Mesenteric fat pad (tissue), 1 donor: ENCODE results near the gene ATE1. TPM values are rescaled to one million over a fixed set of nuclear protein-coding genes. Genes with fewer than 3 reads are reported as not detected.
"Not testable (repeated sequence)": the region's sequence is repeated elsewhere in the genome, so short reads cannot be mapped to it uniquely, and the experiment has no call there.

Source experiments
- DNase-seq: peaks from one replicate; pipeline ENCODE4 v3.0.0-alpha.2; 2020; ENCODE audit warnings: low spot score
- total RNA-seq: library from RNA; stranded (reverse); fragmentation: NEBNext Ultra II Directional; extraction: Animal tissue kit (Norgen Biotek cat#: 25700); gene quantifications from one replicate; pipeline ENCODE4 v1.2.1, GENCODE V29; 2021
- donor health status: DM: yes; HTN: yes; CAD: no.

Gene ATE1
- total RNA-seq, 1 donor from 2014 or later = 28.6 TPM

DNA sequence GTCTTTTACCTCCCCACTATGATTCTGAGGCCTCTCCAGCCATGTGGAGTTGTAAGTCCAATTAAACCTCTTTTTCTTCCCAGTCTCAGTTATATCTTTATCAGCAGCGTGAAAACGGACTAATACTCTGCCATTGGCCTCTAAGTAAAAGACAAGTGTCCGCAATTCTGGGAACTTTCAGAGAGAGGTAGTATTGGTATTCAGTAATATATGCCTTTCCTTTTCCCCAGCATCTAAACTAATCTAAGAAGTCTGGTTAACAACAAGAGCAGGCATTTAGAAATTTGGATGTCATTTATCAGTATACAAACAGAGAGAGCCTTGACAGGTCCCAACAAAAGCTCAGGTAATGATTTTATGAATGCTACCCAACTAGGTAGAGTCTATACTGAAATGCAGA is 95.2 kb downstream of the ATE1 start:
- DNase-seq = no peak

DNA sequence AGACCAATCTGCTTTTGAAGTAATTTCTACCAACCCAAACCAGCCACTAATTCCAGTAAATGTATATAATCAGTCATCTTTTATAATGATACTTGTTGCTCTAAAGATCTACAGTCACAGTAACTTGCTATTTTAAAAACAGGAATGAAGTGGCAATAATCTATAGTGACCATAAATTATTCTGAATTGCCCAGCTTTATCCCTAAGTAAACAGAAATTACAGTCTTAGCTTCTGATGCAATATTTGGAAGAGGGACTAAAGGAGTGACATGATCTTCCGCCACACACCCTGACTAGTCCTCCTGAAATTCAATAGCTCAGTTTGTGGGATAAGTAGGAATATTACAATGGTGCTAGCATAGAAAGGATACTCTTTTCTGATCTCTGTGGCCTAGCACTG is 96.1 kb downstream of the ATE1 start:
- DNase-seq = no peak

DNA sequence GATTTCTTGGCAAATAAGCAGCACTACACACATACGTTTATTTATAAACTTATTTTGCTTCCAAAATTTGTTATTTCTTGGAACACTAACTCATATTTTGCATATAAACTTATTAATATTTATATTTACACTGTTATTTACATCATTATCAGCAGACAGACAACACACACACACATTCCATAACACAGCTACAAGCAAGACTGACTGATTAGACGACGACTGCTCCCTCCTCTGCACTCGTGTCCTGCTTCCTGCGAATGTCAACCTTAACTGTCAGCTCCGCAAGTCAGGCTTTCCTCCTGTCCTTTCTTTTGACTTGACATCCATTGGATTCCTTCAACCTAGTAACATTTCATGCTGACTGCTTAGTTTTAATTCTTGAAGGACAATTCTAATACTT is 96.6 kb downstream of the ATE1 start:
- DNase-seq = no peak

DNA sequence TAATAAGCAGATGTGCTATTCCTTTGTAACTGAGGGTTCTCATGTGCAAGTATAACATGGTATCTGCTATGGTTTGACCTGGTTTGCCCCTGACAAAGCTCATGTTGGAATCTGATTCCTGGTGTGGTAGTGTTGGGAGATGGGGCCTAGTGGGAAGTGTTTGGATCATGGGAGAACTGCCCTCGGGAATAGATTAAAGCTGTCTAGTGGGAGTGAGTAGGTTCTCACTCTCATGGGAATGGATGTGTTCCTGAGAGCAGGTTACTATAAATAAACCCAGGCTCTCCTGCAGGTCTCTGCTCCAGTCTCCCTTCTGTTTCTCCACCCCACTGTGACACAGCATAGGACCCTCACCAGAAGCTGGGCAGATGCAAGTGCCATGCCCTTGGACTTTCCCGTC is 97.7 kb downstream of the ATE1 start:
- no peak for DNase-seq

DNA sequence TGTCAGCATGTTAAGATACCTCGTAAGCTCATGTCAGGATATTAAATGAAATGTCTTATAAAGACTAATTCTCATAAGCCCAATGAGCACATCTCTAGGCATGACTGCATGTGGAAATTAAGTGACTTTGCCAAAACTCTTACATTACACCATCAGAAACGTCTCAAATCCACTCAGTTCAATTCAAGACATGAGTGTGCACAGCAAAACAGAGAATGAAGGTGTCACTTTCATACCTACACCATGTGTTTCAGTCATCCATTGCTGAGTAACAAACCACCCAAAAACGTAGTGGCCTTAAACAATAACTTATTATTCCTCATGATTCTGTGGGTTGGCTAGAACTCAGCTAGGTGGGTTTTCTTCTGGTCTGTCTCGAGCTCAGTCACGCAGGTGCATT is 99.8 kb downstream of the ATE1 start:
- no peak for DNase-seq

DNA sequence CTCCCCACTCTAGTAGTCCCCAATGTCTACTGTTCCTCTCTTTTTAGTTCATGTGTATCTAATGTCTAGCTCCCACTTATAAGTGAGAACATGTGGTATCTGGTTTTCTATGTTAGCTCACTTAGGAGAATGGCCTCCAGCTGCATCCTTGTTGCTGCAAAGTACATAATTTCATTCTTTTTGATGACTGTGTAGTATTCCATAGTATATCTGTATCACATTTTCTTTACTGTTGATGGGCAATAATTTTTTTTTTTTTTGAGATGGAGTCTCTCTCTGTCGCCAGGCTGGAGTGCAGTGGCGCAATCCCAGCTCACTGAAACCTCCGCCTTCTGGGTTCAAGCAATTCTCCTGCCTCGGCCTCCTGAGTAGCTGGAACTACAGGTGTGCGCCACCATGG is 101.1 kb downstream of the ATE1 start:
- DNase-seq = not testable (repeated sequence)

DNA sequence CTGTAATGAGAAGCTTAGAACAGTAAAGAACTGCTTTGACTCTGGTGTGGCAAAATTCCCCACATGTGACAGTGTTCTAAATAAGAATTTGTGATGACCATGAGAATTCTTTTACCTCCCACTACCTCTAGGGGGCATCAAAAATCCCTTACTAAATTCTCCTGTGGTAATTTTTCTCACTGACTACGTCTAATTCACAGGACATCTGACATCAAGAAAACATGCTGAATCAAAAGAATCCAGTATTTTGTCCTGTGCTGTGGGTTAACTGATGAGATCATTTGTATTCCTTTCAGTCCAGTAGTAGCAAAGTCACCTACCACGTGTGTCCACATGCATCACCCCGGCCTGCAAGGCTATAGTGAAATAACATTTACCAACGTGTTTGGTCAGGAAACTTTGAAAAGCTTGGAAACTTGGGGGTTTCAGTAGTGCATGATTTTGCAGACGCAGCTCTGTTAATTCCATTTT is 103.8 kb downstream of the ATE1 start:
- no peak for DNase-seq

DNA sequence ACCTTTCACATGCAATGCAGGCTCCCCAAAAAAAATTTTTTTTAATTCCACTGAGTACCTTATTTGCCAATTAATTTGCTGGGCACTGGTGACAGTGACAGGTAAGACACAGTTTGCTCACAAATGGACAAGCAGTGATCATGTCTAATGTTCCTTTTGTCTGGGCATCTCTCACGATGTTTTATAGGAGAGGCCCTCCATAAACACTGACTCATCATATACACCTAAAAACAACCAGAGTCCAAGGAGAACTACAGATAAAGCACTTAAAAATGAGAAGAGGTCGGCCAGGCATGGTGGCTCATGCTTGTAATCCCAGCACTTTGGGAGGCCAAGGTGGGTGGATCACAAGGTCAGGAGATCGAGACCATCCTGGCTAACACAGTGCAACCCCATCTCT is 105.1 kb downstream of the ATE1 start:
- no peak for DNase-seq

DNA sequence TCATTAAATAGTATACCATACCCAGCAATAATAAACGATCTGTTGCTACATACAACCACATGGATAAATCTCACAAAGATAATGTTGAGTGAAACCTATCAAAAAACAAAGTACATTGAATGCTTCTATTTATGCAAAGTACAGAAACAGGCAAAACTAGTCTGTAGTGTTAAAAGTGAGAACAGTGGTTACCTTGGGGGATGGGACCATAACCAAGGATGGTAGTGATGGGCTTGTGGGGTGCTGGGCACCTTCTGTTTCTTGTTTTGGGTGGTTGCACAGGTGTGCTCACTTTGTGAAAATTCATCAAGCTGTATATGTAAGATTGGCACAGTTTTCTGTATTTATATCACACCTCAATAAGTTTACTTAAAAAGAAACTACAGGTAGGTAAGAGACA is 105.7 kb downstream of the ATE1 start:
- DNase-seq = no peak

DNA sequence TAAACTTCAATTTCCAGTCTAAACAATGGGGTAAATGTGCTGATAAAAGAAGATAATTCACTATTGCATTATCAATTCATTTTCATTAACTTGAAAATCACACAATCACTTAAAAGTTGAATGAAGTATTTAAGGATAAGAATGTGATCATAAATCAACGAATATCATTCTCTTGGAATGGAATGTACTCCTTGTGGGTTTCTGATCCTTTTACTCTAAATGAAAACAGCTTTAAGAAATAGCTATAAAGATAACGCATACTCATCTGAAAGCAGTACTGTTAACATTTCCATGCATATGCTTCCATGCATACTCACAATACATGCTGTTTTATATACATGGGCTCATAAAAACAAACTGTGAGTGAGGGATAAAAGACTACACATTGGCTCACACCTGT is 108.8 kb downstream of the ATE1 start:
- no peak for DNase-seq

DNA sequence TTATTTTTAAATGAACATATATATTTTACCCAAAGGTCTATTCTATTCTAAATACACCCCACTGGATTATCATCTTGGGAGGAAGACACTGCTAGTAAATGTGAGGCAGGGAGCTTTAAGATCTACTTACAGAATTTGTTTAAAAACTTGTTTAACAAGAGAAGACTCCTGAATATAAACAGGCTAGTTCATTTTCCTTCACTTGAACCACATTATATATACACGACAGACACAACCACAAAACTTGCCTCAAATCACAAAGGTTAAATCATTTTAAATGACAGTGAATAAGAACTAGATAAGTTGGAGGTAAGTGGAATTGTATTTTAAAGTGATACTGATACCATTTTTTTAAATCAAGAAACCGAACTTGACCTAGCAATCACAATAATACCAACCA is 109.2 kb downstream of the ATE1 start:
- no peak for DNase-seq

DNA sequence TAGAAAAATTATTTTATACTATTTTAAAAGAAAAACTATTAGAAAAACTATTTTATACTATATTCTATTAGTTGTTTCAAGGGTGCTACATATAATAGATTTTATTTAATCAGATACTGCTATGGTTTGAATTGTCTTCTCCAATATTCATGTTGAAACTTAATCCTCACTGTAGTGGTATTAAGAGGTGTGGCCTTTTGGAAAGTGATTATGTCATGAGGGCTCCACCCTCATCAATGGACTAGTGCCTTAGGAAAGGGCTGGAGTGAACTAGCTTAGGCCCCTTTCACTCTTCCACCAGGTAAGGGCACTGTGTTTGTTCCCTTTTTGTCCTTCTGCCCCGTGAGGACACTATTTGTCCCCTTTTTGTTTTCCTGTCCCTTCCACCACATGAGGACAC is 111.6 kb downstream of the ATE1 start:
- no peak for DNase-seq

DNA sequence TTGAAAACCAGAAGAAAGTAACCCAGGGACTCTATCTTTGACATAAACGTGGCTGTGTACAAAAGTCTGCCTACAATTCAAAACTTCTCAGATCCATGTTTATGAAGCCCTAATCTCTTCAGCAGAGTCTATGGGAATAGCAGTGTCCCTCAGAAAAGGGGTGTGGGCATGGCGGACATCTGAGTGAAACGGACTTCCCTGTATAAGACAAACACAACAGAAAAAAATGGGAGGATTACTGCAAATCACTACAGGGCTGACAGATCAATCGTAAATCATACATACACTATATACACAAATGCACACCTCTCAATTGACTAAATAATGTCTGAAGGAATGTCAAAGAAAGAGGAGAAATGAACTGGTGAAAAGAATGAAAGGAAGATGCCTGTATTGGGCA is 114.0 kb downstream of the ATE1 start:
- no peak for DNase-seq

DNA sequence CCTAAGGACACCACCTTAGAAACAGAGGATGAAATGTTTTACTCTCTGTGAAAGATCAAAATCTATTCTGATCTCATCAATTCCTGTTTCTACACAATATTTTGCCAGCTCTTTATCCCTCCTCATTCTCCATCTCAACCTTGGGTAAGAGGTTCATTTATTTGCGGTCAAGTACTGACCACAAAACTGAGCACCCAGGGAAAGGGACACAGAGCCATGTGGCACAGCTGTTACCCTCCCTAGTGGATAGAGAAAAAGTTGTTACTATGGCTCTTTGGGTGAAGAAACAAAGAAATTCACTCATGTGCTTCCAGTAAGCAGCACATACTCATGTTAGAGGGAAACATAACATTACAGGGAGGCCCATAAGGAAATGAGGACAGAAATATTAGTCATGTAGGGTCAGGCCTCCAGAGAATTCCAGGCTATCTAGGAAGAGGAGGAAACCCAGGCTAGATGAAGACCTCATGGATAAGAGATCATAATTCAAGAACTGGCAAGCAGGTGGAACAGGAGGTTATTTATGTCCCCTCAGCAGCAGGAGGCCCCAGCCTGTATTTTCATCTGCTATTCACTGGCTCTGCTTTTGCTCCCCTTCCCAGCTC is 114.5 kb downstream of the ATE1 start:
- DNase-seq = no peak

DNA sequence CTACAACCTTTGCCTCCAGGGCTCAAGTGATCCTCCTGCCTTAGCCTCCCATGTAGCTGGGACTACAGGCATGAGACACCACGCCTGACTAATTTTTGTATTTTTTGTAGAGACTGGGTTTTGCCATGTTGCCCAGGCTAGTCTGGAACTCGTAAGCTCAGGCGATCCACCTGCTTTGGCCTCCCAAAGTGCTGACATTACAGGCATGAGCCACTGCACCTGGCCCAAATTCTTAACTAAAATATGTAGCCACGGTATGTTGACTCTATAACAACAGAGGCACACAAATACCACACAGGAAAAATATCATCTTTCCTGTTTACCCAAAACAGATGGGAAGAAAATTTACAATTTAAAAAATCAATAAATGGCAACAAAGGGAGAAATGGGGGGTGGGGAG is 115.8 kb downstream of the ATE1 start:
- no peak for DNase-seq

DNA sequence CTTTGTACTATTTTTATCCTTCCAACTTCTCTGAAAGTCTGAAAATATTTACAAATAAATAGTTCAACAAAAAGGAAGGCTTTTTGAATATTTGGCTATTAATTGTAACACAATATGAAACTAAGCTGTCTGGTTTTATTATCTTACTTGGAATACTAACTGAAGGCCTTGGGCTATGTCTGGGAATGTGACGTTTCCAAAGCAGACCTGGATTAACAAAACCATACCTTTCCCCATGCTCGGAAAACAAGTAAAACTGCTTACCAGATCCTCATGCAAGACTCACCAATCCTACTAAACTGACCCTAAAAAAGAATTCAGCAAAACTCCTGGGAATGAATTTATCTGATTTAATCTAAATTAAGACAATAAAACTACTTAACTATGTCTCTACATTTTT is 116.4 kb downstream of the ATE1 start:
- no peak for DNase-seq

DNA sequence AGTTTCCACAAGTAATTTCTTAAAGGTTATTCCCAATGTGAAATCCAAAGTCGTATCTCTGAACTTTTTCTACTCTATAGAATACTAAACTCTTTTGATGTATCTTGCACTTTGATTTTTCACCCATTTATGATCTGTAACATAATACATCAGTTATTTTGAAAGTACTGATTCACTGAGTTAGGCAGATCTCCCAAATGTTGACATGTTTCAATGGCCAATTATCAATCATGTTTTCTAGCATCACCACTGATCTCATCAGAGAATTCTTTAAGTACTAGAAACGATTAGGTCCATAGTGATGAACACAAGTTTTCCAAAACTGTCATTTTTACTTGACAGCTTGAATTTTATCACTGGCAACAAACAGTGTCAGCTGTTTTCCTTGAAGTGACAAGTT is 119.0 kb downstream of the ATE1 start:
- no peak for DNase-seq

DNA sequence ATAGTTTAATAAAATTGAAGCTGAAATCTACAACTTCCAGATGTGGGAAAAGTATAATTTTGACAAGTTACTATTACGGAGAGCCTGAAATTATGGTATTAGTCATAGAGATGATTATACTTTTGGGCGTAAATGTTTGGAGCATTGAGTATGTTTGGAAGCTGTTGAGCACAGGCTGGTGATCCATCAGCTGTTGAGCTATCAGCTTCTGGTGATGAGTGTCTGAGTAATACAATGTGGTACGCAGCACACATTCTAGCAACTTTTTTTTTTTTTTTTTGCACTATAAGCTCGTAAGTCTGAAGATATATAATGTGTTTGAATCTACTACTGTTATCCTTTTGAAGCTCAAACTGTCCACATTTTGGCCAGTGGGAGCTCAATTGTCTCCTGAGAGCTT is 123.4 kb downstream of the ATE1 start:
- no peak for DNase-seq

DNA sequence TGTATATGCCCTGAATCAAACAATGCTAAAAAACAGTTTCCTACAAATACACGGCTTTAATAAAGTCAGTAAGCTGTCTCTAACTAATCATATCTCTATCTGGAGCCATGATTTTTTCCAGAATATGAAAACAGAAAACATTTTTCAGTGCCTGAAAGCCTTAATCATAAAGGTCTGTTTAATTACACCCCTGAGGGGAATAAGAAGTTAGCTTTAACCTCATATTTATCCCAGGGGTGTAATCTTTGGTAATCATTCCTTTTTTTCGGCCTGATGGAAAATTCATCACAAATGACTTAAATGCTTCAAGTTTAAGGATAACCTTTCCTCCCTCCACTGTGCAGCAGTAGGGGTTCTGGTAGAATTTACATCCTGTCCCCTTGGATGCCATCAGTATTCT is 124.2 kb downstream of the ATE1 start:
- no peak for DNase-seq

DNA sequence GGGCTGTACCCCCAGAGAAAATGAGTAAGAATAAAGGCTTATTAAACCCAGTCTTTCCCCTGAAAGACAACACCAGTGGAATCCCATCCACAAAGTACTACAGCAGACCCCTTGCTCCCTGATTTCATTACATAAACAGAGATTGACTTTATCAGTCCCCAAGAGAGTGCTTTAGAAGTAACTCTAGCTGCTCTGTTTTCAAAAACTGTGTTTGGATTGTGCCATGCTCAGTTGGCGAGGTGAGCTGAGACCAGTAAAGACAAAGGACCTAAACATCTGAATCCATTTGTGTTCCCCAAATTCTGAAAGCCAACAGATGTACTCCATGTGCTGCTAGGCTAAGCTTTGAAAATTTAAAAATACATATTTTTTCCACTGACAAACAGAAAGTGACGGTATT is 127.0 kb downstream of the ATE1 start:
- no peak for DNase-seq

DNA sequence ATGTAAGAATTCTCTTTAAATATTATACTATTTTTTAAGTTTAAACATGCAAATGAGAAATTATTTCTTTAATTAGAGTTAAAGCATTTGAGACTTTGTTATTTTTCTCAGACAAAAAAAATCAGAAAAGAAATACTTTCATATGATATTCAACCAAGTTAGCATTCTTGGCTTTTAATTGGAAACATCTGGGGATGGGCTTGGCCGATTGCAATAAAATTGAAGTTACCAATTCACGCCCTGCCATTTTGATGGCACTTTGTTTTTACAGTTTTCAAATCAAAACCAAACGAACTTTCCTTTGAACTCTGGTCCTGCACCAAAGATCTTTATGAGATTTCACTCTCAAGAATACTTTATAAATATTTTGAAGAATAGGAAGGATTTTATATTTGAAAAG is 127.7 kb downstream of the ATE1 start:
- no peak for DNase-seq

DNA sequence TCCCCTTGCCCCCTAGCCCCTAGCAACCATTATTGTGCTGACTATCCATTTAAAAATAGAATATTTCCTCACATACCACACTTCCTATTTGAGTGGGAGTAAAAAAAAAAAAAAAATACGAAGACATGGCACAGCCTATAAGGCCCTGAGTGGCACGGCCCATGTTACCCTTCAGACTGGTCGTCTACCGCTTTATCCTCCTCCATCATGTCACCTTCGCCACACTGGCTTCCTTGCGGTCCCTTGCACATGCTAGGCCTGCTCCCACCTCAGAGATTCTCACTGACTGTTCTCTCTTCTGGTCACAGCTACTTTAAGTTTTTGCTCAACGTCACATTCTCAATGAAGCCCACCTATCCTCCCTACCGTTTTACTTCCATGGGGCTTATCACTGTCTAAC is 130.3 kb downstream of the ATE1 start:
- DNase-seq = no peak

DNA sequence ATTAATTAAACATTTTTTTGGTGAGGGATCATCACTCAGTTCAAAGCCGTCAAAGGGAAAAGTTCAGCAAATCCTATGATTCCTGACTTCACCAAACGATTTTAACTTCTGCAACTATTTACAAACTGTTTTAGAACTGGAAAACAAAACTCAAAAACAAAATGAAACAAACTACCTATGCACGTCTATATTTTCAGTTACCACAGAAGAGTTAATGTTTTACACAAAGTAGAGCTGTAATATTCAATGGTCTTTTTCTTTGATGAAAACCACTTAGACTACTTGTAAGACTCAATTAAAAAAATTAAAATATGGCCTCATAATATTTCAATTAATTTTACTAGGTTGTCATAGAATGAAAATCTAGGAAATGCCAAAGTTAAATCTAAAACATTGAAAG is 131.5 kb downstream of the ATE1 start:
- DNase-seq = no peak

DNA sequence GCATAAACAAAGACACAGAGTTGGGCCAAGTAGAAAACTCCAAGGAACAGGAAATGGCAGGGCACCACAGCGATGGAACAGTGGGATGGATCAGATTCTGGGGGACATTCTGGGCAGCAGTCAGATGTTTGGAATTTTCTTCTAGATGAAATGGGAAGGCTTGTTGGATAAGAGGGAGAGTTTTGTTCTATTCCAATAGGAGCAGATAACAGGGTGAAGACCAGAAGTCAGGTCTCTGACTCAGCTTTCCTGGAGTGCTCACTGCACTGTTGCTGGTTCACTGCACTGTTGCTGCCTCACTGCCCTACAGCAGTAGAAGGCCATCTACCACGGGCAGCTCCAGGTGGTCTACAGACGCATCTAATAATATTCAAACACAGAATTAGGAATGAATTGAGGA is 135.6 kb downstream of the ATE1 start:
- DNase-seq = no peak
